A549 treated with CpdA at 1 μM for 4 hours (cell line): ENCODE data around the gene SUPT6H. TPM values are rescaled to one million over a fixed set of nuclear protein-coding genes. Genes with fewer than 3 reads are reported as not detected.

ENCODE experiments used
- total RNA-seq: library from RNA; stranded (reverse); fragments of 200-300 nt; extraction: Qiagen RNA extraction; gene quantifications from 5 replicates; pipeline ENCODE4 v1.2.3, GENCODE V29; 2022; ENCODE audit warnings: low read depth

Gene SUPT6H
- total RNA-seq, result 71.8 to 81.6 TPM (median 75.5 TPM) in 5 replicates

GRCh38 chr17:28661635-28662526 lies at the start of gene SUPT6H, which contains the start of gene SDF2:
Gene SUPT6H (plus strand): TSS chr17:28662205. CDS start chr17:28673402, 11,197 bp downstream.
Gene SDF2 (minus strand): TSS chr17:28661906. CDS start chr17:28661876, 30 bp downstream.

GRCh38 chr17:28613931-28614381 lies 48.0 kb upstream of the SUPT6H start, which contains the start of gene RSKR:
Gene RSKR (minus strand): TSS chr17:28614185. CDS start chr17:28614161, 24 bp downstream.

GRCh38 chr17:28644787-28645575 lies 17.0 kb upstream of the SUPT6H start, which contains the start of gene BLTP2:
Gene BLTP2 (minus strand): TSS chr17:28645158. CDS start chr17:28645056, 102 bp downstream.

GRCh38 chr17:28711723-28712031 lies 49.7 kb downstream of the SUPT6H start, which contains the start of gene PROCA1:
Gene PROCA1 (minus strand): TSS chr17:28711888. CDS start chr17:28711660, 228 bp downstream.

GRCh38 chr17:28717578-28718332 lies 55.8 kb downstream of the SUPT6H start, which contains the start of gene RAB34:
Gene RAB34 (minus strand): TSS chr17:28717868. CDS start chr17:28717266, 602 bp downstream.

GRCh38 chr17:28726226-28726626 lies 64.2 kb downstream of the SUPT6H start, which contains the start of gene TLCD1:
Gene TLCD1 (minus strand): TSS chr17:28726233. CDS start chr17:28726097, 136 bp downstream.

GRCh38 chr17:28728364-28729200 lies 66.6 kb downstream of the SUPT6H start, which contains the start of gene NEK8:
Gene NEK8 (plus strand): TSS chr17:28728788. CDS start chr17:28728814, 26 bp downstream.

GRCh38 chr17:28743243-28744103 lies 81.5 kb downstream of the SUPT6H start, which contains the start of gene TRAF4:
Gene TRAF4 (plus strand): TSS chr17:28744011. CDS start chr17:28744113, 102 bp downstream.

Other genes starting within 250 kb of the SUPT6H start
- 0.06 to 0.21 TPM (median 0.13 TPM) in 4 of 5 replicates, not detected in the other for gene SLC13A2, start 188.6 kb upstream of the SUPT6H start, total RNA-seq
- gene FOXN1, start 155.9 kb upstream of the SUPT6H start, total RNA-seq, result 0.02 to 0.20 TPM (median 0.04 TPM) in 3 of 5 replicates, not detected in the others
- gene UNC119, start 109.6 kb upstream of the SUPT6H start, total RNA-seq, result 26.8 to 35.3 TPM (median 27.5 TPM) in 5 replicates
- gene PIGS, start 90.7 kb upstream of the SUPT6H start, total RNA-seq, result 53.8 to 66.3 TPM (median 62.8 TPM) in 5 replicates
- gene ALDOC, start 85.3 kb upstream of the SUPT6H start, total RNA-seq, result 1.2 to 2.5 TPM (median 1.9 TPM) in 5 replicates
- gene SPAG5, start 63.2 kb upstream of the SUPT6H start, total RNA-seq, result 77.5 to 86.2 TPM (median 81.5 TPM) in 5 replicates
- 3.4 to 6.2 TPM (median 4.3 TPM) in 5 replicates for gene RSKR, start 48.0 kb upstream of the SUPT6H start, total RNA-seq
- gene BLTP2, start 17.0 kb upstream of the SUPT6H start, total RNA-seq, result 54.9 to 85.2 TPM (median 59.7 TPM) in 5 replicates
- gene SDF2, start 299 bp upstream of the SUPT6H start, total RNA-seq, result 80.1 to 93.3 TPM (median 86.3 TPM) in 5 replicates
- 1.0 to 2.2 TPM (median 1.3 TPM) in 5 replicates for gene PROCA1, start 49.7 kb downstream of the SUPT6H start, total RNA-seq
- gene RAB34, start 55.7 kb downstream of the SUPT6H start, total RNA-seq, result 237 to 279 TPM (median 261 TPM) in 5 replicates
- gene RPL23A, start 57.8 kb downstream of the SUPT6H start, total RNA-seq, result 1,884 to 2,485 TPM (median 2,244 TPM) in 5 replicates
- 30.6 to 49.5 TPM (median 46.7 TPM) in 5 replicates for gene TLCD1, start 64.0 kb downstream of the SUPT6H start, total RNA-seq
- gene NEK8, start 66.6 kb downstream of the SUPT6H start, total RNA-seq, result 4.0 to 5.7 TPM (median 4.7 TPM) in 5 replicates
- gene TRAF4, start 81.8 kb downstream of the SUPT6H start, total RNA-seq, result 56.8 to 78.8 TPM (median 75.3 TPM) in 5 replicates
- 17.4 to 22.4 TPM (median 20.1 TPM) in 5 replicates for gene FAM222B, start 180.6 kb downstream of the SUPT6H start, total RNA-seq
- gene ERAL1, start 192.8 kb downstream of the SUPT6H start, total RNA-seq, result 71.7 to 92.3 TPM (median 89.0 TPM) in 5 replicates
- 64.3 to 77.1 TPM (median 74.3 TPM) in 5 replicates for gene FLOT2, start 235.5 kb downstream of the SUPT6H start, total RNA-seq
- gene DHRS13, start 240.9 kb downstream of the SUPT6H start, total RNA-seq, result 5.2 to 6.4 TPM (median 6.0 TPM) in 5 replicates